HG02759 (cell line): ENCODE measurements around the gene SACS.

Experiments used
- ATAC-seq: cut with Tn5 transposase; IDR thresholded peaks from one replicate; pipeline ENCODE4 v1.9.1; 2021; ENCODE audit warnings: mild to moderate bottlenecking, moderate library complexity; ENCODE audit not compliant: unreplicated experiment

The SACS gene

GRCh38 chr13:23365652-23366051 is 67.8 kb downstream of the SACS start:
- no peak for ATAC-seq

- no peak for ATAC-seq
Observed at GRCh38 chr13:23359882-23360281, 73.6 kb downstream of the SACS start.

- no peak for ATAC-seq
Observed at GRCh38 chr13:23357349-23357748, 76.2 kb downstream of the SACS start.

GRCh38 chr13:23356368-23356767 is 77.1 kb downstream of the SACS start:
- ATAC-seq = no peak

- no peak for ATAC-seq
Observed at GRCh38 chr13:23354520-23354919, 79.0 kb downstream of the SACS start.

GRCh38 chr13:23352161-23352560 is 81.3 kb downstream of the SACS start:
- no peak for ATAC-seq

GRCh38 chr13:23350009-23350408 is 83.5 kb downstream of the SACS start:
- no peak for ATAC-seq

GRCh38 chr13:23349161-23349897 is 84.2 kb downstream of the SACS start:
- no peak for ATAC-seq

GRCh38 chr13:23348262-23349127 is 85.0 kb downstream of the SACS start:
- no peak for ATAC-seq

GRCh38 chr13:23347601-23348000 is 85.9 kb downstream of the SACS start:
- ATAC-seq = no peak

GRCh38 chr13:23344931-23345595 is 88.4 kb downstream of the SACS start:
- ATAC-seq = no peak

- no peak for ATAC-seq
Observed at GRCh38 chr13:23339225-23339624, 94.3 kb downstream of the SACS start.

- ATAC-seq = no peak
Observed at GRCh38 chr13:23330356-23330755, 103.1 kb downstream of the SACS start.

- ATAC-seq = no peak
Observed at GRCh38 chr13:23325191-23325590, 108.3 kb downstream of the SACS start.

- ATAC-seq = no peak
Observed at GRCh38 chr13:23323946-23324709, 109.4 kb downstream of the SACS start.

- ATAC-seq = no peak
Observed at GRCh38 chr13:23322353-23323336, 110.9 kb downstream of the SACS start.

GRCh38 chr13:23321535-23322241 is 111.8 kb downstream of the SACS start:
- ATAC-seq = peak; percentile 81

- ATAC-seq = peak; percentile 16
Observed at GRCh38 chr13:23320926-23321534, 112.5 kb downstream of the SACS start.

- ATAC-seq = no peak
Observed at GRCh38 chr13:23319883-23320224, 113.6 kb downstream of the SACS start.
